ENCODE measurements around the gene LYZL6.
A peak's percentile ranks its signal among the peaks of the same experiment; 100 is the strongest.

The LYZL6 gene

DNA sequence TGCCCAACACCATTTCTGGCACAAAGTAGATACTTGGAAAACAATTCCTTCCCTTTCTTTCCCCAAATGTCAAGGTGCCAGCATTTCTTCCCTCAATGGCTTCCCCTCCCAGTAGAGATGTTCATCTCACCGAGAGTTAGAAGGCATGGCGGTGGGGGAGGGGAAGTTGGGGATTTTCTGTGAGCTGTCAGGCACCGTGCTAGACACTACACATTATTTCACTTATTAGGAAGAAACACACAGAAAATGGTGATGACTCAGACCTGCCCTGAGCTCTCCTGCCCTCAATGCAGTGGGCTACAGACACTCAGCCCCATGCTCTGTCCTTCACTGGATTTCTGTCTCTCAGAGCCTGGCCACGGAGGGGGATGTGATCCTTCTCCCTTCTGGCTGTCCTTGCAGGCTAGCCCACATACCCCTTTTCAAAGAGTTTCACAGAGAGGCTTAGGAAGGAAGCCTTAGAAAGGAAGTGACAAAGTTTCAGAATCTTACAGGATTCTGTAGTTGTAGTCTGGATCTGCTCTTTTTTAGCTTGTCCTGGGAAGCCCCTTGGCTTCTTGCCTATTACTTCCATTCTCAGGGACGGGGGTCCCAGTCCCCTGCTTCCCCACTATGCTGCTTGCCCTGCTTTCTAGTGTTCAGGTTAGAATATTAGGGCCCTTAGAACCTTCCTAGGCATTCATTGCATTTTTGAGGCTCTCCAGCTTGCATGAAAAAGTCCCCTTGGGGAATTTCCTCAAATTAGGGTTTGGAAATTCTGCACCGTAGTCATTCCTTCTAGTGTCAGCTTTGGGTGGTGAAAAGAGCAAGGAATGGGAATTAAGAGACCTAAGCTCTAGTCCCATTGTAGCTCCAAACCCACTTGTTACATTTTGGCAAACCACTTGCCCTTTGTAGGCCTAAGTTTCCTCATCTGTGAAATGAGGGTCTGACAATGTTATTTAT, 51.1 kb downstream of the LYZL6 start:
- intact Hi-C loops (cut with DNase I) = no loop called here
- no peak for DNase-seq

DNA sequence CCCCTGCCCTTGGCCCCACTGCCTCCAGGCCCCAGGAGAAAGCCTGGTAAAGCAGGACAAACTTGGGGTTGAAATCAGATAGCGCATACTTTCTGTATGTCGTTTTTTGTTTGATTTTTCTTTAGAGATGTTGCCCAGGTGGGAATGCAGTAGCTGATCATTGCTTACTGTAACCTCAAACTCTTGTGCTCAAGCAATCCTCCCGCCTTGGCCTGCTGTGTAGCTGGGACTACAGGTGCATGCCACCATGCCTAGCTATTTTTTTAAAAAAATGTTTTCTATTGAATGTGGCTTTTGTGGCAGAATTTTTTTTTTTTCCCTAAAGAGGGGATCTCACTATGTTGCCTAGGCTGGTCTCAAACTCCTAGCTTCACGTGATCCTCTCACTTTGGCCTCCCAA, 52.2 kb downstream of the LYZL6 start:
- no peak for DNase-seq
- intact Hi-C loops (cut with DNase I) = no loop called here

DNA sequence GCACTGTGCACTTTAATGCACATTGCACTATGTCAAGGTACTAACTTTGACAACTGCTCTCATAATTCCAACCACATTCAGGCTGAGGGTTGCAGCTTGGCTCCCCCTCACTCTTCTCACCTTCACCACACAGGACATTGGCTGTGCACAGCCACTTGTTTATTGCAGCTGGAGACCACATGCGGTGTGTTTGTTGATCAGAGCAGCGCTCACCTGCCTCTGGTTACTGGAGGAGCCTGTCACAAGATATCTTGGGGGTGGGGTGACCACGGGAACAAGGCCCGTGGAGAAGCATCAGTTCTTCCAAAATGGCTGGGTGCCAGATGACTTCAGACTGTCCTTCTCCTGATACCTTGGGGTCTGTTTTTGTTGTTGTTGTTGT, 52.7 kb downstream of the LYZL6 start:
- DNase-seq = no peak
- intact Hi-C loops (cut with DNase I) = no loop called here

DNA sequence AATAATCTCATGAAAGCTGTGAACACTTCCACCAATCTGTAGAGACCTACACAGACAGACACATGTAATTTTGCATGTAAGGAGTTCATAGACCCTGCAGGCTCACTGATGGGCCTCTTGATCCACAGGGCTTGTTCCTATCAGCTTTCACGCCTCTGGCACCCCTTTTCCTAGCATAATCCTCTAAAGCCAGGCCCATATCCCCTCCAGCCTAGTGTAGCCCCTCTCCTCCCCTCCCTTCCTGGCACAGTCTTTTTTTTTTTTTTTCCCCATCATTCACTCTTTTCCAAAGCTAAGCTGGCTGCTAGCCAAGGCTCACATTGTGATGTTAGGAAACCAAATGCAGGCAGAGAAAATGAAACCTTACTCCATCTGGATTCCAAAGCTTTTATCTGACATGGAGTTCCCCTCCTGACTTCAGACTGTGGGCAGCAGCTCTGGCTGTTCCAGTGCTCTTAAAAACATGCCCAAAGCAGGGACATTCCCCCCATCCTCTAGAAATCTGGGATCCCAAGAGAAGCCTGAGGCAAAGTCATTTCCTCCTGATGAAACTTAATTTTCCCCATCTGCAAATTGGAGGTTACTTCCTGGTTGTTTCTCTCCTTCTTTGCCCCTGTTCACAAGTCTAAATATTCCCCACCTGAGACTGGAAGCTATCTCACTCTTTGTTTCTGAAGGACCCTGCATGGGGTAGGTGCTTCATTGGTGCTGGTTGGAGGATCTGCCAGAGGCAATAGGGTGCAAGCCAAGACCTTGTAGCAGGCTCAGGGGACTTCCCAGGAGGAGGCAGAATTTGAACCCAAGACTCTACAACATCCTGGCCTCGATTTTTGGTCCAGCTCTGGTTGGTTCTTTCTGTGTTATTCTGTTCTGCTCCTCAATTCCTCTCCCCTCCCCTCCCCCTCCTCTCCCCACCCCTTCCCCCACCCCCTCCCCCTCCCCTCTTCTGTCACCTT, 53.4 kb downstream of the LYZL6 start:
- peak in 12 of 42 donors; percentile 9 to 50 (median 22) for DNase-seq
- intact Hi-C loops (cut with DNase I) = no loop called here

DNA sequence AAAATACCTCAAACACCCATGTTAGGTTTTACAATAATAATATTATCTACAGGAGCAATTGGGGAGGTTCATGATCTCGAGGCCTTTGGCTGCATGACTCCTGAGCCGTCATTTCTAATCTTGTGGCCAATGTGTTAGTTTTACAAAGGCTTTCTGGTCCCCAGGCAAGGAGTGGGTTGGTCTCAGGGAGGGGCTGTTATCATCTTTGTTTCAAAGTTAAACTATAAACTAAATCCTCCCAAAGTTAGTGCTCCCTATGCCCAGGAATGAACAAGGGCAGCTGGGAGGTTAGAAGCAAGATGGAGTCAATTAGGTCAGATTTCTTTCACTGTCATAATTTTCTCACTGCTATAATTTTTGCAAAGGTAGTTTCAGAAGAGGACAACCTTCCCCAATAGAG, 54.3 kb downstream of the LYZL6 start:
- intact Hi-C loops (cut with DNase I) = no loop called here

More for the DNA sequence above, 54.3 kb downstream of the LYZL6 start:
- DNase-seq = no peak

Measured in head of caudate nucleus (tissue), 42 donors.